GM13976 (cell line): Measurements from ENCODE around the gene SH2D1B.
"Not testable (repeated sequence)": the region's sequence is repeated elsewhere in the genome, so short reads cannot be mapped to it uniquely, and the experiment has no call there.

Experiments
- DNase-seq: peaks from one replicate; pipeline ENCODE4 v3.0.0; 2012; ENCODE audit warnings: low spot score
- in situ Hi-C: fragments of 300-500 bp; cut with MboI; formaldehyde crosslinking; loops from one replicate; pipeline ENCODE4 v1.12.0; 2022; ENCODE audit warnings: low sequenced_read_pairs, mixed read lengths, inconsistent platforms; ENCODE audit not compliant: unreplicated experiment
- TF ChIP-seq, protein P1 (sequence below): IDR thresholded peaks from 2 replicates; pipeline ENCODE4 v1.5.1; 2012; ENCODE audit warnings: borderline replicate concordance, mild to moderate bottlenecking; ENCODE audit not compliant: insufficient read depth; ENCODE audit errors: extremely low read depth, missing control alignments, control extremely low read depth

The SH2D1B gene

DNA sequence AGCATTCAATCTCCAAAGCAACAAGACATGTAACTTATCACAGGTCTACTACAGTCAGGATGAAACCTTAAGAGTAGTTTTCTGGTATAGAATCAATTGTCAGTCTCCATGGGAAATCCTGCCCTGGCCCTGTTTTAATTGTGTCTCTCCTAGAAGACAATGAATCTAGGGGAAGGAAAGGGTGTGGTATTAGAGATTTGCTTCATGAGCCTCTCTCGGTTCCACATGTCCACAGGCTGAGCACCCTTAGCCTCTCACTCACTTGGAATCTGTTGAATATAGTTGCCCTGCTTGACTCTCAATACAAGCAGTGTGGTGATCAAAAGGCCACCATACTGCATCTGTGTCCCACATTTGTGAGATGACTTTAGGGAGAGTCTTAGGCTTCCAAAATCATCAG lies 53.0 kb downstream of the SH2D1B start:
- TF ChIP-seq, protein P1, sequence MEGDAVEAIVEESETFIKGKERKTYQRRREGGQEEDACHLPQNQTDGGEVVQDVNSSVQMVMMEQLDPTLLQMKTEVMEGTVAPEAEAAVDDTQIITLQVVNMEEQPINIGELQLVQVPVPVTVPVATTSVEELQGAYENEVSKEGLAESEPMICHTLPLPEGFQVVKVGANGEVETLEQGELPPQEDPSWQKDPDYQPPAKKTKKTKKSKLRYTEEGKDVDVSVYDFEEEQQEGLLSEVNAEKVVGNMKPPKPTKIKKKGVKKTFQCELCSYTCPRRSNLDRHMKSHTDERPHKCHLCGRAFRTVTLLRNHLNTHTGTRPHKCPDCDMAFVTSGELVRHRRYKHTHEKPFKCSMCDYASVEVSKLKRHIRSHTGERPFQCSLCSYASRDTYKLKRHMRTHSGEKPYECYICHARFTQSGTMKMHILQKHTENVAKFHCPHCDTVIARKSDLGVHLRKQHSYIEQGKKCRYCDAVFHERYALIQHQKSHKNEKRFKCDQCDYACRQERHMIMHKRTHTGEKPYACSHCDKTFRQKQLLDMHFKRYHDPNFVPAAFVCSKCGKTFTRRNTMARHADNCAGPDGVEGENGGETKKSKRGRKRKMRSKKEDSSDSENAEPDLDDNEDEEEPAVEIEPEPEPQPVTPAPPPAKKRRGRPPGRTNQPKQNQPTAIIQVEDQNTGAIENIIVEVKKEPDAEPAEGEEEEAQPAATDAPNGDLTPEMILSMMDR, result no peak
- in situ Hi-C loops, result no loop called here
- no peak for DNase-seq

DNA sequence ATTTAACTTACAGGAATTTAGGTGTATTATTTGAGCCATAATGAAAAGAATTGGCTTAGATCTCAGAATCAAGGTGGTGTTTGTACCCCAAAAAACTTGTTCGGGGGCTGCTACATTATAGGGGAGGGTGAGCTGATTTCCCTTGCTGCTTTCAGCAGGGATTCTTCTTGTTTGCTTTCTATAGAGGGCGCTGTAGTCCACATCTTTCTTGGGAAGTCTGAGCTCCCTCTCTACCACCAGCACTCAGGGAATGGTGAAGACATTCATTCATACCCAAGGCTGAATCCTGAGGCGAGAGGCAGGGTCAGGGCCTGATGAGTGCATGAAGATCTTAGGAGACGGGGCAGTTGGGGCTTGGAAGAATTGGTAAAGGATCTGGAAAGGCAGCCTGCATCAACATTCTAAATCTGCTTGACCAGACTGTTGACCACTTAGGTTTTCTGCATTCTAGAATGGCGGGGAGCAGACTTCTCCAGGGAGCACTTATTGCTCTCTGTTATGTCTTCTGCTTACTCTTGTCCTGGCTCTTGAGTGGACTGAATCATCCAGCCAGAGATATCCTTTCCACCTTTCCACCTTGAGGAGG lies 54.2 kb downstream of the SH2D1B start:
- peak; percentile 56 for DNase-seq
- TF ChIP-seq, protein P1, result peak; percentile 58
- in situ Hi-C loops, result no loop called here

DNA sequence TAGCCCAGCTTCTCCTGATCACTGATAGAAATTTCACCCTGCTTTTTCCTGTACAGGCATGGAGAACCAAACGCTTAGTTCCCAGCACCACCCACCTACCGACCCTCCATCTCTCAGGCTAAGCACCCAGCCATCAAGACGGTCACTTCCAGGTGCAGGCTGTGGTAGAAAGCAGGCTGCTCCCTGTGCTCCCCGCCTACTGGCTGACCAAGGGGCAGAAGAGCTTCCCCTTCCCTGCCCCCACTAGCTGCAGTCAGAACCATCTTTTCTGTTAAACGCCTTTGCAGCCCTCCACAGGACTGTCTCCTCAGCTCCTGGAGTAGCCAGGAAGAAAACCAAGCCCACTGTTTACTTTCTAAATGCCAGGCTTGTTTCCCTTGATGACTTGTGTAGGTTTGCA lies 58.2 kb downstream of the SH2D1B start:
- TF ChIP-seq, protein P1, result no peak

DNA sequence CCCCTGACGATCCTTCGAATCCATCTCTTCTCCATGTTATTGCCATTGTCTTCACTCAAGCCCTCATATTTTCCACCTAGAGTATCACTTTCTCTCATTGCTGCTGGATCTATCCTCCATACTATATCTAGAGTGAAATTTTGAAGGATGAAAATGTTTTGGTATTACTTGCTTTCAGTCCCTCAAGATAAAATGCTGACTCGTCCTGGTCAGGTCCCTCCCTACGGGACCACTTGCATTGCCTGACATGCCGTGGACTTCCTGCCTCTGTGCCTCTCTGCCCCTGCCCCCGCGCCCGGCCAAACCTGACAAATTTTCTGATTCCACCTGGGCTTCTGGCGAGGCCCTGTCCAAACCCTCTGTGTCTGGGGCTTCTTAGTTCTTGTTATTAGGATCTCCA lies 58.9 kb downstream of the SH2D1B start:
- DNase-seq, result no peak
- in situ Hi-C loops, result no loop called here
- TF ChIP-seq, protein P1, result no peak

More for the DNA sequence above, 58.2 kb downstream of the SH2D1B start:
- in situ Hi-C loops, result no loop called here
- no peak for DNase-seq

DNA sequence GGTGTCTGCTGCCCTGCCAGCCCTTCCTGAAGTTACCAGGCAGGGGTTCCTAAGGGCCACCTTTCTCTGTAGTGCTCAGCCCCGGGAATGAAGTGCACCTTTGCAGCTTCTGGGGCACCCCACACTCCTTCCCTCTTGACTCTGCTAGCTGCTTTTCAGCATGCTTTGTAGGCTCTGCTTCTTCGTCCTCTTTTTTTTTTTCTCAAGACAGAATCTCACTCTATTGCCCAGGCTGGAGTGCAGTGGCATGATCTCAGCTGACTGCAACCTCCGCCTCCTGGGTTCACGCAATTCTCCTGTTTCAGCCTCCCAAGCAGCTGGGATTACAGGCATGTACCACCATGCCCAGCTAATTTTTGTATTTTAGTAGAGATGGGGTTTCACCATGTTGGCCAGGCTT lies 60.1 kb downstream of the SH2D1B start:
- DNase-seq, in situ Hi-C loops: not testable (repeated sequence)

DNA sequence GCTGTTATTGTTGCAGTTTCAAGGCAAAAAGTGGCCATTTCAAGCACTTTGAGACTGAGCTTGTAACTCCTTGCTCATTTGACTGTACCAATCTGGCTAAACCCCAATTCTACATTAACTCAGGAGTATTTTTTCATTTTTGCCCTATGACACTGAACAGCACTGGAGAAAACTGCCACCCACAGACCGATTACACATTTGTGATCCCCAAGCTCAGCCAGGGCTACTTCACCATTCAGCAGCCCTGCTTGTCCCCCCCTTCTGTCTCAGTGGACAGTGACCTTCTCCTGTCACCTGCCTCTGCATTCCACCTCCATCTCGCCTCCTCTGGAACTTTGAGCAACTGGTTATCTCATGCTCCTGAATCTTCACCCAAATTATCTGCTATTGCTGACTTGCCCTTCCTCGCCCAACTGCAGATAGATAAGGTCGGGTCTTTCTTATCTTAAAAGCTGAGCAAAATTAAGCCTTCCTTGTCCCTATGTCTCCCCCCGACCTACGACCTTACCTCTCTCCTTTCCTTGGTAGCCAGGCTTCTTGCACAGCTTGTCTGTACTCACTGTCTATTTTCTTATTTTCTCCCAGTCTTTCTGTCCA lies 60.6 kb downstream of the SH2D1B start:
- DNase-seq, result no peak
- in situ Hi-C loops, result no loop called here
- TF ChIP-seq, protein P1, result no peak

DNA sequence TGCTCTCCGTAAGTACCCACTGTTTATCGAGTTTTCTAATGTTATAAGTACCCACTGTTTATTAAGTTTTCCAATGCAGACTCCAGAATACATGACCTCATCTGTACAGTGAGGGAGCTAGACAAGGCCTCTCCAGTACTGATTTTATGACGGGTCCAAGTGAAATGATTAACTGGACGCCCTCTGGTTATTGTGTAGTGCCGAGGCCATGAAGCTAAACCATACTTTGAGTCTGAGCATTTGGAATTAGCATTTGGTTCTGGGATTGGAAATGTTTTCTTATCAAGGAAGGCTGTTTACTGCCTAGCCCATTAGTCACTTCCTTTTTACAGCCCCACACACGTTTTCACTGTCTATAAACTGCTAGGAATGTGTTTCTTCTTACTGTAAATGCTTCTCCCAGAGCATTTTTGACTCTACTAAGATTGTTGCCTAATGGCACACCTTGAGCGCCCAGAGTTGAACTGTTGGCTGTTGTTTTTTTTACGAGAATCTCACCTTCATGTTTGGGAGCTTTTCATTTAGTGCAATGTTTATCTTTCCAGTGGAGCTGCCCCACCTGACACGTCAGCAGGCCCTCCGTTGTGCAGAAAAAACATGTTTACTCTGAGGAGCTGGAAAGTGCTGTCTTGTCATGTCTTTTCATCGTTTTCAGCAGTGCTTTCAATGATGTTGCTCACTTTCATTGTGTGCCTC lies 62.2 kb downstream of the SH2D1B start:
- no peak for DNase-seq
- in situ Hi-C loops, result no loop called here
- TF ChIP-seq, protein P1, result no peak
